Activated T-helper 1 cell treated with anti-CD3 and anti-CD28 coated beads, Interleukin-12 subunit alpha, Interleukin-12 subunit beta, Interleukin-2, Interleukin-4 antibody, amounts not matched to agents 30 ng/mL and 10 ng/mL and 1 ng/mL, durations not matched to agents 14 hours and 24 hours and 36 hours (primary cell): Measurements from ENCODE around the gene IRX4. TPM values are rescaled to one million over a fixed set of nuclear protein-coding genes. Genes with fewer than 3 reads are reported as not detected.

Experiments used
- DNase-seq: peaks from one replicate; pipeline ENCODE4 v3.0.0; 2021; ENCODE audit warnings: low spot score
- H3K27ac Mint-ChIP-seq: one replicate; pipeline ENCODE4 v1.8.0; 2021; ENCODE audit warnings: mild to moderate bottlenecking, mixed read lengths
- H3K27me3 Mint-ChIP-seq: one replicate; pipeline ENCODE4 v1.8.0; 2022; ENCODE audit warnings: mild to moderate bottlenecking, moderate library complexity, mixed read lengths; ENCODE audit not compliant: insufficient read depth
- H3K36me3 Mint-ChIP-seq: one replicate; pipeline ENCODE4 v1.8.0; 2021; ENCODE audit warnings: low read depth, mixed read lengths
- H3K4me1 Mint-ChIP-seq: one replicate; pipeline ENCODE4 v1.8.0; 2021; ENCODE audit warnings: low read depth, mixed read lengths
- H3K4me3 Mint-ChIP-seq: one replicate; pipeline ENCODE4 v1.8.0; 2021; ENCODE audit warnings: mild to moderate bottlenecking, moderate library complexity, mixed read lengths
- H3K9me3 Mint-ChIP-seq: one replicate; pipeline ENCODE4 v1.8.0; 2021; ENCODE audit warnings: mixed read lengths
- intact Hi-C: fragments of 100-400 bp; cut with micrococcal nuclease; formaldehyde crosslinking; loops from one replicate; pipeline ENCODE4 v1.15.1; 2024
- total RNA-seq: library from RNA; stranded (reverse); gene quantifications from 2 replicates; pipeline ENCODE4 v1.2.3, GENCODE V29; 2022

The IRX4 gene
- total RNA-seq, 1 donor from 2014 or later = not detected

DNA sequence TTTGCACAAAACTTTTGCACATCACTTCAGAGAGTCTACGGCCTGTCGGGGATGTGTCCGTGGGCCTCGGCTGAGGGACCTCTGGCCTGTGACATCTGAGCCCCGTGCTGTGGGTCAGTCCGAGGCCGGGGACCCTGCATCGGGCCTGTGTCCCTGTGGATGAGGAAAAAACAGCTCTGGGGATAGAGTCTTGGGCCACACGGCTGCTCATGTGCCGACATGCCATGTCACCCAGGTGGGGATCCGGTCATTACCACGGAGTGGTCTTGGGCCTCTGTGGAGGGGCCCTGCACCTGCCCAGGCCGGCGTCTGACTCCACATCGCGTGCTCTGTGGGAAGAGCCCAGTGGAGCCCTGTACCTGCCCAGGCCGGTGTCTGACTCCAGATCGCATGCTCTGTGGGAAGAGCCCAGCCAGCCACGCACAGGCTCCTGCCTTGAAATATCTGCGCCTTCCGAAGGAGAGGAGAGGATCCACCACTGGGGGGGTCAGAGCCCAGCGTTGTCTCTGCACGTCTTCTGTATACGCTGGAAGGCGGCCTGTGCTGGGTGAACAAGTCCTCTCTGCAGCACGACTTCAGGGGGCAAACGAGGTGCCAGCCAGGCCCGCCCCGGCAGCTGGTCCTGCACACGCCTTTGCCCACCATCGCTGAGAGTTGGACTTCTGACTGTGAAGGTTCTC is 27.5 kb upstream of the IRX4 start:
- Mint-ChIP-seq H3K36me3 (no peaks in the 10 kb centered on the region), H3K9me3 (no peaks in the 10 kb centered on the region), H3K4me3 (no peak overlapping the region), H3K27ac (no peak overlapping the region), H3K27me3 (peaks cover 1% of the 10 kb centered on the region), H3K4me1 (no peaks in the 10 kb centered on the region)
- DNase-seq = no peak
- intact Hi-C loops = no loop called here

DNA sequence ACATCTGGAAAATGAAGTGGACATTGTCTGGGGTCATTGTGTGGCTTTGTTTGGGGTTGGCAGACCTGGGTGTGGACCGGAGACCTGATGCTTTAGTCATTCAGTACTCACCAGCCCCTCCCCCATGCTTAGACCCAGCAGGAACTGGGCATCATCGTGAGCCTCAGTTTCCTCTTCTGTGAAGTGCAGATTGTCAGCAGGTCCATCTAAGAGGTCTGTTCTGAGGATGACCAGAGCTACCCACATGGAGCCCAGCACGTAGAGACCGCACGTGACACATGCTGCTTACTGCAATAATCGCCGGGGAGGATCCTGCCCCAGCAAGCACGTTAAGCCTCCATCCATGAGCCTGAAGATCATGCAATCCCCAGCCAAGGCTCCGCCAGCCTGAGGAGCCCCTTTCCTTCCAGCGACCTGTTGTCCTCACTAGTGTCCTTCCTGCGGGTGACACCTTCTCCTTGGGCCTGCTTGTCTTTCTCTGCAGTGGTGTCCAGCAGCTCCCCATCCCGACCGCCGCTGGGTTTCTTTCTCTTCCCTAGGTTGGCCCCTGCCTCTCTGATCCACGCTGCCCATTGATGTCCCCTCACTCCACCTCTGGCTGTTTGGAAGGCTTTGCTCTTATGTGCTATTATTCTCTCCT is 26.7 kb upstream of the IRX4 start:
- Mint-ChIP-seq H3K36me3 (no peaks in the 10 kb centered on the region), H3K4me3 (no peak overlapping the region), H3K27ac (no peak overlapping the region), H3K9me3 (no peaks in the 10 kb centered on the region), H3K4me1 (no peaks in the 10 kb centered on the region), H3K27me3 (peaks cover 1% of the 10 kb centered on the region)
- no peak for DNase-seq
- intact Hi-C loops = no loop called here

DNA sequence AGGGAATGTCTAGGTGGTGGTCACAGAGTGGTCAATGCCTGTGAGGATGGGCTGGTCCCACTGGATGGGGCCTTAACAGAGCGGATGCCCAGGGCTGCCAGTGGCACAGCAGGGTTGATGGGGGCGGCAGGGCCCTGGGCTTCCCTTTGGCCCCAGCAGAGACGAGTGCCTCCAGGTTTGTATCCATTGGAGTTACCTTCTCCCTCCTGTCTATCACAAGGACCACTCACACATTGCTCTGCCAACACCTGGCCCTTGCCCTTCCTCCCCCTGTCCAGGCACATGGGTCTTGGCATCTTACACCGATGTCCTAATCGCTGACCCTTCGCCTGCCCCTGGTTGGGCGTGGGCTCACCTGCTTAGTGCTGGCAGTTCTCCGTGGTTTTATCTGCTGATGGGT is 26.2 kb upstream of the IRX4 start:
- intact Hi-C loops = no loop called here
- no peak overlapping the region for H3K4me3 Mint-ChIP-seq
- no peaks in the 10 kb centered on the region for H3K36me3 Mint-ChIP-seq
- peaks cover 3% of the 10 kb centered on the region for H3K27me3 Mint-ChIP-seq
- no peak for DNase-seq
- H3K4me1 Mint-ChIP-seq = no peaks in the 10 kb centered on the region
- no peaks in the 10 kb centered on the region for H3K9me3 Mint-ChIP-seq
- H3K27ac Mint-ChIP-seq = no peak overlapping the region

- Mint-ChIP-seq H3K4me3 (no peak overlapping the region), H3K27ac (no peak overlapping the region), H3K27me3 (peaks cover 6% of the 10 kb centered on the region), H3K36me3 (no peaks in the 10 kb centered on the region), H3K9me3 (no peaks in the 10 kb centered on the region), H3K4me1 (no peaks in the 10 kb centered on the region)
- intact Hi-C loops = no loop called here
- DNase-seq = no peak
Observed at GRCh38 chr5:1907616-1908015, 24.9 kb upstream of the IRX4 start.

GRCh38 chr5:1905108-1905507 is 22.4 kb upstream of the IRX4 start:
- H3K36me3 Mint-ChIP-seq = no peaks in the 10 kb centered on the region
- no peak overlapping the region for H3K27ac Mint-ChIP-seq
- DNase-seq = no peak
- no peaks in the 10 kb centered on the region for H3K4me1 Mint-ChIP-seq
- H3K4me3 Mint-ChIP-seq = no peak overlapping the region
- H3K9me3 Mint-ChIP-seq = no peaks in the 10 kb centered on the region
- H3K27me3 Mint-ChIP-seq = peaks cover 8% of the 10 kb centered on the region
- intact Hi-C loops = no loop called here

DNA sequence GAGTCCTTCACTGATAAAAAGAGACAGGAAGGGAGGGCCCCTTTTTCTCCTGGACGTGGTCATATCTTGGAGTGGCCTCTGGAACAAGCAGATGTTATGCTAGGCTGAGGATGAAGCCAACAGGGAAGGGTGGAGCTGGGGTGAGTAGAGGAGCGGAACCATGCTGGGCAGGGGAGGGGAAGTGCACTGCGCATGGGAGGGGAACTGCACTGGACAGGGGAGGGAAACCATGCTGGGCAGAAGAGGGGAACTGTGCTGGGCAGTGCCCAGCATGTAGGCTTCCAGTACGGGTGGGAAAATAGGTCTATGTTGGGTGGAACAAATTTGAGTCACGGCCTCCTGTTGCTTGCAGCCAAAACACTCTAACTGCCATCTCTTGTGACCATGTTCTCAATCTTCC is 19.3 kb upstream of the IRX4 start:
- intact Hi-C loops = no loop called here
- Mint-ChIP-seq H3K36me3 (no peaks in the 10 kb centered on the region), H3K27me3 (peaks cover 7% of the 10 kb centered on the region), H3K9me3 (no peaks in the 10 kb centered on the region), H3K27ac (no peak overlapping the region), H3K4me1 (no peaks in the 10 kb centered on the region), H3K4me3 (no peak overlapping the region)
- no peak for DNase-seq

DNA sequence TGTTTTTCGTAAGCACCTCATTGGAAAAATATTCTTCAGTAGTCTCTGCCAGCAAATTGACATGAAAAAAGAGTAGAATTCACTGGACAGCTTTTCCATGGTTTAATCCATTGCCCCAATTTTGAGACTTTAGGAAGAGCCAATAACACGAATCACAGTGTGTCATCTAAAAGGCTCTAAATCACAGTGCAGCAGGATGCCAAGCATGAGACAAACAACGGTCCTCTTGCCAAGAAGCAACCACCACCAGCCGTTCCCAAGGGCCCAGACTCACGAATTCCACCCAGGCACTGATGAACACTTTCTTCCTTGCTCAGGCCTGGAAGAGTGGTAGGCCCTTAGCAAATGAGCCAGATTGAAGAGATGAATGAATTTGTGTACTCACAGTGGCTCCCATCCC is 18.3 kb upstream of the IRX4 start:
- Mint-ChIP-seq H3K4me1 (no peaks in the 10 kb centered on the region), H3K27ac (no peak overlapping the region), H3K27me3 (peaks cover 7% of the 10 kb centered on the region), H3K9me3 (no peaks in the 10 kb centered on the region), H3K4me3 (no peak overlapping the region), H3K36me3 (no peaks in the 10 kb centered on the region)
- no peak for DNase-seq
- intact Hi-C loops = no loop called here

- no peak overlapping the region for H3K4me3 Mint-ChIP-seq
- intact Hi-C loops = no loop called here
- no peaks in the 10 kb centered on the region for H3K9me3 Mint-ChIP-seq
- no peaks in the 10 kb centered on the region for H3K36me3 Mint-ChIP-seq
- DNase-seq = no peak
- peaks cover 7% of the 10 kb centered on the region for H3K27me3 Mint-ChIP-seq
- no peaks in the 10 kb centered on the region for H3K4me1 Mint-ChIP-seq
- H3K27ac Mint-ChIP-seq = no peak overlapping the region
Observed at GRCh38 chr5:1899201-1899600, 16.5 kb upstream of the IRX4 start.

DNA sequence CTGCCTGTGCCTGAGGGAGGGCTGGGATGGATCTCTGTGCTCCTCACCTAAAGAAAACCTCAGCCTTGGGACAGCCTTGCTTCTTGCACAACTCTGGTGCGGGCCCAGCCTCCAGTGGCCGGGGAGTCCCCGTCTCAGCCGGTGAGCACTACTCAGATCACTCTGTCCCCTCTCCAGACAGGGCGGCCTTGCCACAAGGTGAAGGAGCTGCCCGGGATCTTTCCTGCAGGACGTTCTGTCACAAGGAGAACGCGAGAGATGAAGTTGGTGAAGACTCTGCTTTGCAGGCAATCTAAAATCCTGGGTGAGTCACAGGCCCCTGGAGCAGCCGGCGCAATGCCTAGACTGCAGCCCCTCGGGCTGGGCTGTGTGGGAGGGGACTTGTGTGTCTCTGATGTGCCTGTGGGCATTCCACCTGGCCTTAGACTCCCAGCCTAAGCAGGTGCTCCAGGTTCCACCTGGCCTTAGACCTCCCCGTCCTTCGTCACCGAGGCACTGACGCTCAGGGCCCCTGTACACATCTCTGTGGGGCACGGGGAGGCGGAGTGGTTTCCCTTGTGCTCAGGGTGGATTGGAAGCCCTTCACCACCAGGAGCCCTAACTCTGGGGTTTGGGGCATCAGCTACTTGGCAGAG is 15.2 kb upstream of the IRX4 start:
- DNase-seq = no peak
- intact Hi-C loops = no loop called here
- Mint-ChIP-seq H3K4me1 (no peaks in the 10 kb centered on the region), H3K27me3 (peaks cover 2% of the 10 kb centered on the region), H3K27ac (no peak overlapping the region), H3K36me3 (no peaks in the 10 kb centered on the region), H3K9me3 (no peaks in the 10 kb centered on the region), H3K4me3 (no peak overlapping the region)

DNA sequence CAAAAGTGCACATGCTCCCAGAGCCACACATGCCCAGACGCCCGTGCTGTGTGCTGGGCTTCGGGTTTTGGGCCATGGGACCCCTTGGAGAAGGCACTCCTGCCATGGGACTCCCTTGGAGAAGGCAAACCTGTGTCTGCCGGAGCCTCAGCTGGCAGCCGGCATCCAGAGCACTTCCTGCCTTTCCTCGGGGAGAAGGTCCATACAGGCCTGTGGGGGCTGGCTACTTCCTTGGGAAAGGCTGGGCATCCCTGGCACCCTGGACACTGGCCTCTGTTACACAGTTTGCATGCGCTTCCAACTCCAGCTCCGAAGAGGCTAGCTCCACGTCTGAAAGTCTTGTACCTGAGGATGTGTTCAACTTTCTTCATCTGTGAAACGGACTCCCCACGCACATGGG is 14.7 kb upstream of the IRX4 start:
- Mint-ChIP-seq H3K36me3 (no peaks in the 10 kb centered on the region), H3K4me1 (no peaks in the 10 kb centered on the region), H3K4me3 (no peak overlapping the region), H3K27me3 (peaks cover 2% of the 10 kb centered on the region), H3K27ac (no peak overlapping the region), H3K9me3 (no peaks in the 10 kb centered on the region)
- DNase-seq = no peak
- intact Hi-C loops = no loop called here

GRCh38 chr5:1896602-1897376 is 14.1 kb upstream of the IRX4 start:
- no peaks in the 10 kb centered on the region for H3K9me3 Mint-ChIP-seq
- intact Hi-C loops = no loop called here
- no peak overlapping the region for H3K4me3 Mint-ChIP-seq
- no peak overlapping the region for H3K27ac Mint-ChIP-seq
- no peaks in the 10 kb centered on the region for H3K36me3 Mint-ChIP-seq
- DNase-seq = no peak
- peaks cover under 1% of the 10 kb centered on the region for H3K27me3 Mint-ChIP-seq
- no peaks in the 10 kb centered on the region for H3K4me1 Mint-ChIP-seq

GRCh38 chr5:1895739-1896420 is 13.2 kb upstream of the IRX4 start:
- intact Hi-C loops = no loop called here
- no peaks in the 10 kb centered on the region for H3K36me3 Mint-ChIP-seq
- DNase-seq = no peak
- H3K9me3 Mint-ChIP-seq = no peaks in the 10 kb centered on the region
- H3K27ac Mint-ChIP-seq = no peak overlapping the region
- H3K4me3 Mint-ChIP-seq = no peak overlapping the region
- peaks cover 2% of the 10 kb centered on the region for H3K27me3 Mint-ChIP-seq
- H3K4me1 Mint-ChIP-seq = no peaks in the 10 kb centered on the region
